ENCODE measurements around the gene OLA1.
A peak's percentile ranks its signal among the peaks of the same experiment; 100 is the strongest.

The OLA1 gene

GRCh38 chr2:174176898-174177297, 71.4 kb downstream of the OLA1 start:
- DNase-seq, result no peak

DNA sequence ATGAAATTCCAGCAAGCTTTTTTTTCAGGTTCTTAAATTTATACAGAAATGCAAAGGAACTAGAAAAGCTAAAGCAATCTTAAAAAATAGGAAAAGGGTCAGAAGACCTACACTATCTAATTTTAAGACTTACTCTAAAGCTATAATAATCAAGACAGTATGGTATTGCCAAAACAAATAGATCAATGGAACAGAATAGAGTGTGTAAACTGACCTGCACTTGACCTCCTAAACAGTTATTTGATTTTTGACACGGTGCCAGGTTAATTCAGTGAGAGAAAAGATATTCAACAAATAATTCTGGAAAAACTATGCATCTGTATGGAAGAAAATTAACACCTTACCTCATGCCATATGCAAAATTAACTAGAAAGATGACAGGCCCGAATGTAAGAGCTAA, 73.6 kb downstream of the OLA1 start:
- DNase-seq, result no peak

- DNase-seq, result no peak
Observed at GRCh38 chr2:174172802-174173355, 75.5 kb downstream of the OLA1 start.

DNA sequence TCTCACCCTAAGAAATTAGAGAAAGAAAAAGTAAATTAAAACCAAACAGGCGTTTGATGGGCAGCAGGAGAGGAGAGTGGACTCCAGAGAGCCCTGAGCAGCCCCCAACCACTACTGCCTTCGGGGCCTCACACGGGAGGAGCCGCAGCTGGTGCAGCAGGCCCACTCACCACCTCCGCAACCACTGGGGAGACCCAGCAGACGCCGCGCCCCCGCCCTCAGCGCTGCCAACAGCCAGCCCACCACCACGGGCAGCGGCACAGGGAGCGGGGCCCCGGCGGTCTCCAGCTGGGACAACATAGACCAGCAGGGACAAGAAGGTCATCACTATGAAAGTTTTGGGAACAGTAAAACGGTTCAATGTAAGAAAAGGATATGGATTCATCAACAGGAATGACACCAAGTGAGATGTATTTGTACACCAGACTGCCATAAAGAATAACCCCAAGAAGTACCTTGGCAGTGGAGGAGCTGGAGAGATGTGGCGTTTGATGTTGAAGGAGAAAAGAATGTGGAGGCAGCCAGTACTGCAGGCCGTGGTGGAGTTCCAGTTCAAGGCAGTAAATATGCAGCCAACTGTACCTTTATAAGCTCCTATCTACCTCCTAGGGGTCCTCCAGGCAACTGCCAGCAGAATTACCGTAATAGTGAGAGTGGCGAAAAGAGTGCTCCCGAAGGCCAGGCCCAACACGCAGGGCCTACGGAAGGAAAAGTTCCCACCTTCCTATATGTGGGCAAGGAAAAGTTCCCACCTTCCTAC, 76.5 kb downstream of the OLA1 start:
- DNase-seq, result no peak

DNA sequence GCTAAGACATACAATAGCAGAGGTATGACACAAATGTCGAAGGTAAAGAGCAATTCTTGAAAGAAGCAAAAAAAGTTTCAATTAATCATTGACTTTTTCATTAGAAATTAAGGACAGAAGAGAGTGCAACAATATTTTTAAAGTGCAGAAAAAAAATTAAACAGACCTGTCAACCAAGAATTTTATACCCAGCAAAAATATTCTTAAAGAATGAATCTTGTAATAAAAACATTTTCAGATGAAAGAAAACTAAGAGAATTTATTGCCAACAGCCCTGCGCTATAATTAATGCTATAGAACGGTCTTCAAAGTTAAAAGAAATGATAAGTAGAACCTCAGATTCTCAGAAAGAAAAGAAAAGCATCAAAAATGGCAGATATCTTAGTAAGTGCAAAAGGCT, 79.0 kb downstream of the OLA1 start:
- DNase-seq, result no peak

DNA sequence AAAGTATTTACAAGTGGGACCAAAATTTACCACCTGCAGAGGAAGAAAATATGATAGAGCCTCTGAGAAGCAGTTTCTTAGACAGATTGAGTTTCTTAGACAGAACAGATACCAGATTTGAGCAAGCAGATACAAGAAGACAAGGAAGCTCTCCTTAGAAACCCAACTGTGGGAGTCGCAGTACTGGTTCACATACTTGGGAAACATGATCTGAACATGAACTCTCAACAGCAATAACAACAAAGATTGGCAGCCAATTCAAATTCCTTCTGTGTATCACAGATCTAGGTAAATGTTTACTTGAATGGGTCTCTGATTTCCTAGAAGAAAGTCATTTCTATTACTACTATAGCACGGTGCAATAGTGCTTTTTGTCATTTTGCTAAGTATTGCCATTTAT, 82.1 kb downstream of the OLA1 start:
- no peak for DNase-seq

- no peak for DNase-seq
Observed at GRCh38 chr2:174161490-174161889, 86.8 kb downstream of the OLA1 start.

DNA sequence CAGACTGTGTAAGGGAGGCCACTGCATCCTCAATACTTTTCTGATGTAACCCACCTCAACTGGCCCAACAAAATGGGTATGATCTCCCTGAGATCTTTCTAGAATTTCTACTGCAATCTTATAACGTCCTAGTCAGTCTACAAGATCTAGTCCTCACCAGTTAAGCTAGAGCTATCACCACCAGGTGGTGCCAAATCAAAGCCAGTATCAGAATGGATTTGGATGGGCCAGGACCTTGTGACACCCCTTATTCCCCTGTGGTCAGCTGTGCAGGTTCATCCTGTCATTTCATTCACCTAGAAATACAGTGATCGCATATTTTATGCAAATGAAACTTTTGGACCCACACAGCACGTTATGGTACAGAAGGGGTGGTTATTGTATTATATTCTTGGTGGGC, 90.3 kb downstream of the OLA1 start:
- DNase-seq, result peak; percentile 9 to 34

- DNase-seq, result no peak
Observed at GRCh38 chr2:174157053-174157452, 91.3 kb downstream of the OLA1 start.

DNA sequence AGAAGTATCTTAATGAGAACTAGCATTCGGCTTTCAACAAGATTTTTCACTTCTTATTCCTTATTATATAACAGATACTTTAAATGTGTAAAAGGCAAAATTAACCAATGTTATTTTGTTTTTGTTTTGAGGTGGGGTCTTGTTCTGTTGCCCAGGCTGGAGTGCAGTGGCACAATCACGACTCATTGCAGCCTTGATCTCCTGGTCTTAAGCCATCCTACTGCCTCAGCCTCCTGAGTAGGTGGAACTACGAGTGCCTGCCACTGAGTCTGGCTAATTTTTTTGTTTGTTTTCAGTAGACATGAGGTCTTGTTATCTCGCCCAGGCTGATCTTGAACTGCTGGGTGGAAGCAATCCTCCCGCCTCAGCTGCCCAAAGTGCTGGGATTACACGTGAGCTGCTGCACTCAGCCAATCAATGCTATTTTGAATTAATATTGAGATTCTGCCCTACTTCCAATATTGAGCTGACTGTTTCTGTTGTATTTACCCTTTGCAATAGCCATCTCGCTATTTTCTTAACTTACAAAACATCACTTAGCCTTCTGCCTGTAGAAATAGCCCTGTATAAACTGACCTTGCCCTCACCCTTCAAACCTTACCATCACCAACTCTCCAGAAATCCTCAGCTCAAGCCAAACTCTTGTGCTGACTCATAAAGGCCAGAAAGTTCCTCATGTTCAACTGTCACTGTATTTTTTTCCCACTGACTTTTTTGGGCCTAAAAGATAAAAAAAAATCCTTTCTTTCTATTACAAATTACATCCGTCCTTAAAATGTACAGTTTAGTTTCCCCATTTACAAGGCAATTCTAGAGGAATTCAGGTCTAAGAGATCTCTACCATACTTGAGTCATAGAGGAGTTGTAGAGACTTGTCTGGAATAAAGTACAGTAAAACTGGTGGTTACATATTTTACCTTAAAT, 94.3 kb downstream of the OLA1 start:
- DNase-seq, result no peak

- no peak for DNase-seq
Observed at GRCh38 chr2:174149530-174149929, 98.8 kb downstream of the OLA1 start.

- no peak for DNase-seq
Observed at GRCh38 chr2:174148833-174149232, 99.5 kb downstream of the OLA1 start.

- no peak for DNase-seq
Observed at GRCh38 chr2:174145827-174146226, 102.5 kb downstream of the OLA1 start.

DNA sequence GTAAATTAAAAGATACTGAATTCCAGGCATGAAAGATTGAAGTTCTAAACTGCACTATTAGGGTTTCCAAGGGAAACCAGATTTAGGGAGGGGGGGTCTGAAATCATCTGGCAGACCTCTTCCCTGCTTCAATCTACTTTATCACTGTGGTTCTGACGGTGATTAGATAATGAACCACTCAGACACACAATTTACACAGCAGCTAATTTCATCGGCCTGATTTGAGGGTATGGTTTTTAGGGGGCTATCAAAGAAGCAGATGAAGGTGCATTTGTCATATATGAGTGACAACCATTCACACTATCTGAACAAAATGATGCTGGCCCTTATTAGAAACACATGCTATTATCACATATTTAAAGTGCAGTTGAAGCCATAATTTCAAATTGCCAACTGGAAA, 106.0 kb downstream of the OLA1 start:
- no peak for DNase-seq

DNA sequence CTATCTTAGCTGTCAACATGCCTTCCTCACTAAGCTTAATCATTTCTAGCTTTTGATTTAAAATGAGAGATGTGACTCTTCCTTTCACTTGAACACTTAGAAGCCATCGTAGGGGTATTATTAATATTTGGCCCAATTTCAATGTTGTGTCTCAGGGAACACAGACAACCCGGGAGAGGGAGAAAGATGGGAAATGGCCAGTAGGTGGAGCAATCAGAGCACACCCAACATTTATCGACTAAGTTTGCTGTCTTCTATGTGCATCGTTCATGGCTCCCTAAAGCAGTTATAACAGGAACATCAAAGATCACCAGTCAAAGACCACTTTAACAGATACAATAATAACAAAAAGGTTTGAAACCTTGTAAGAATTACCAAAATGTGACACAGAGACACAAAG, 110.2 kb downstream of the OLA1 start:
- no peak for DNase-seq

DNA sequence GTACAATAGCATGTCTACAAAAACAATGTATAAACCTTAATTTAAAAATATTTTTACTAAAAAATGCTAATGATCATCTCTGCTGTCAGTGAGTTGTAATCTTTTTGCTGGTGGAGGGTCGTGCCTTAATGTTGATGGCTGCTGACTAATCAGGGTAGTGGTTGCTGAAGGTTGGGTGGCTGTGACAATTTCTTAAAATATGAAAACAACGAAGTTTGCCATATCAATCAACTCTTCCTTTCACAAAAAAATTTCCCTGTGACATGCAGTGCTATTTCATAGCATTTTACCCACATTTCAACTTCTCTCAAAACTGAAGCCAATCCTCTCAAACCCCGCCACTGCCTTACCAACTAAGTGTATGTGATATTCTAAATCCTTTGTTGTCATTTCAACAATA, 112.4 kb downstream of the OLA1 start:
- no peak for DNase-seq

DNA sequence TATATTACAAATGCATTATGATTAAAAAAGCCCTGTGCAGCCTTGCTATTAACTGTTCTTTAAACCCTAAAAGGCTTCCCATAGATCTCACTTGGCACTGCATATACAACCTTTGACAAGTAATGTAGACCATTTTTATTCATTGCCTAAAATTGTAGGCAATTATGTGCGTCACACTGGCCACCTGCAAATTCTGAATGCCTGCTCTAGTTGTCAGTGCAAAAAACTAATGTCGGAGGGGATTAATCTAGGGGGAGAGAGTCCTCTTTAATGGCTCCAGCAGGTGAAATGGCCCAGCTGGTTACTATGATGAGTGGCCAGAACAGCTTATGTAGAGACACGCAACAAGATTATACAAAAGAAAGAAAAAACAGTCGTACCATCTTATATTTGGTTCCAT, 123.2 kb downstream of the OLA1 start:
- DNase-seq, result no peak

DNA sequence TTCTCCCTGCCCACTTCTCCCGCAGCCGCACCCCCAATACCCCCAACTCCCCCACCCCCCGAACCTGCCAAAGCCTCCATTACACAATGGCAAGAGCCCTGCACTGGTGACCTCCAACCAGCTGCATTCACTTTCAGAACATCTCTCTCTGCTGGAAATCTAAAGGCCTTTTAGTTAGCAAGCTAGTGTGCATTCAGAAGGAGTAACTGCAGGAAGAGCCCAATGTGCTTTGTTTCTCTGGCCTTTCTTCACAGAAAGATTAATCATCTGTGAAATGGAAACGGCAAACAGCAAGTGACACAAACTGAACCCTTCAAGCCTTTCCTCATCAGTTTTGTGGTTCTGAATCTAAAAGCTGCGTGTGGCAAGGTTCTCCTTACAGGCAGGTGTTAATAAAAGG, 124.2 kb downstream of the OLA1 start:
- no peak for DNase-seq

DNA sequence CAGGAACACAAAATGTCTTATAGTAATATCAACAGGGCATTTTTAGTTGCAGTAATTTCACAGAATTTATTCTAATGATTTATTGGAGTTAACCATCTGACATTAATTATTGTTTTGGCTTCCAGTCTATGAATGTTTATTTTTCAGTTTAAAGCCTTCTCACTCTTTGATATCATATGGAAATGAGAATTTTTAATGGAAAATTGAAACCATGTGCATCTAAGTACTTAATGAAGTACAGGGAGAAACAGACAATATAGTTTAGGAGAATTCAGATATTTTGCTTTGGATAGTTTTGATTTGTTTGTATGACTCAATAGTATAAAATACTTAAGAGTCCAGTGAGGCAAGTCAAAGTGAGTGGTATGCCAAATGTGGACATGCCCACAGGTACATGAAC, 126.1 kb downstream of the OLA1 start:
- no peak for DNase-seq

DNA sequence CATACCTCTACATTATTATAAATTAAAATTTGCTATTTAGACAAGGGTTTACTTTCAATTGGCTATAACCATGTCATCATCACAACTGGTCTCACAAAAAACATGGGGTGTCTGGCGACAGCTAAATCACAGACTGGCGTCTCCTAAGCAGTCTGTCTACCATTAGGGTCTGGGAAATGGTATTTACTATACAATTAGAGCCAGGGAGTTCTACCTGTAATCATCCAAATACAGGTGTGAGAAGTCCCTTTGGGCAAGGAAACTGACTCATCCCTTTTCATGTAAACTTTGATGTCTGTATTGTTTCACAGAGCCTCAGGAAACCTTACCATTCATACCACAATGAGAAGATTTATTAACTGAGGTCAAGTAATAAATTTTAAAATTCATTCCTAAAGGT, 126.7 kb downstream of the OLA1 start:
- no peak for DNase-seq

GRCh38 chr2:174121175-174121574, 127.2 kb downstream of the OLA1 start:
- no peak for DNase-seq

GRCh38 chr2:174120346-174120745, 128.0 kb downstream of the OLA1 start:
- DNase-seq, result no peak

GRCh38 chr2:174117951-174118930, 130.1 kb downstream of the OLA1 start:
- DNase-seq, result no peak

Measured in CD4-positive, alpha-beta T cell treated with Interleukin-1 beta for 1 hour (primary cell).